Mammary epithelial cell (primary cell): ENCODE measurements around the gene LPP.

Experiments
- EZH2 ChIP-seq: IDR thresholded peaks from 2 replicates; pipeline ENCODE4 v1.6.1; 2012; ENCODE audit warnings: low read length, inconsistent platforms, borderline replicate concordance
- TF ChIP-seq, protein P1 (sequence below), 2 donors: IDR thresholded peaks in 1 of 2; conservative IDR thresholded peaks in 1 of 2; 2 replicates each; pipeline ENCODE4 v1.5.1; 2011 to 2012; ENCODE audit warnings: inconsistent platforms in 2 of 2, low read length in 2 of 2, mild to moderate bottlenecking in 2 of 2, control low read depth in 1 of 2, low read depth in 1 of 2; ENCODE audit not compliant: insufficient read depth in 1 of 2; ENCODE audit errors: extremely low read depth in 1 of 2

DNA sequence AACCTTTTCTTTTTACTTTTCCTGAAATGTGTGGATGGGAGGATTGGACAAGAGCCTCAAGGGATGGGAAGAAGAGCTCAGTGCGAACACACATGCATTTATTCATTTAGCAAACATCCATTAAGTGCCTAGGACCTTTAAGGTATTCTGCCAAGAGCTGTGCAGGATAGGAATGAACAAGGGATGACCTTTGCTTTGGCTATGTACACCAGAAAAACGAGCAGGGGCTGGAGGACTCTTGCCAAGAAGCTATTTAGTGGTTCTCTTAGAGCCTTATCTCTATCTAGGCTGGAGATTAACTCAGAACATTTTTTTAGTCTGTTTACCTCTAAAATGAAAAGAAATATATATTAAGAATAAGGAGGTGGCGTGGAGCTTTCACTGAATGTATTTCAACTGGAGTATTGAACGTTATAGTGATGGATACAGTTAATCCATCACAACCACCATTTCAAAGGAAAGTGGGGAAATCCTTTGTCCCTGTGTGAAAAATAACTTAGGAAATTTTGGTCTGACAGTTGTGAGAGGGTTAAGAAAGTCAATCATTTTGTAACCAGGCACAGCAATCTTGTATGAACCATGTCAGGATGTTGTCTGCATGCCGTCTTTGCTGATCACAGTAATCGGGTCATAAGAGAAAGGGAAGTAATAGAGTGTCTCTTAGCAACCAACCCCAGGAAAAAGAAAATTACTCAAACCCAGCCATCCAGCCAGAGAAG lies 279.0 kb downstream of the LPP start:
- TF ChIP-seq, protein P1, sequence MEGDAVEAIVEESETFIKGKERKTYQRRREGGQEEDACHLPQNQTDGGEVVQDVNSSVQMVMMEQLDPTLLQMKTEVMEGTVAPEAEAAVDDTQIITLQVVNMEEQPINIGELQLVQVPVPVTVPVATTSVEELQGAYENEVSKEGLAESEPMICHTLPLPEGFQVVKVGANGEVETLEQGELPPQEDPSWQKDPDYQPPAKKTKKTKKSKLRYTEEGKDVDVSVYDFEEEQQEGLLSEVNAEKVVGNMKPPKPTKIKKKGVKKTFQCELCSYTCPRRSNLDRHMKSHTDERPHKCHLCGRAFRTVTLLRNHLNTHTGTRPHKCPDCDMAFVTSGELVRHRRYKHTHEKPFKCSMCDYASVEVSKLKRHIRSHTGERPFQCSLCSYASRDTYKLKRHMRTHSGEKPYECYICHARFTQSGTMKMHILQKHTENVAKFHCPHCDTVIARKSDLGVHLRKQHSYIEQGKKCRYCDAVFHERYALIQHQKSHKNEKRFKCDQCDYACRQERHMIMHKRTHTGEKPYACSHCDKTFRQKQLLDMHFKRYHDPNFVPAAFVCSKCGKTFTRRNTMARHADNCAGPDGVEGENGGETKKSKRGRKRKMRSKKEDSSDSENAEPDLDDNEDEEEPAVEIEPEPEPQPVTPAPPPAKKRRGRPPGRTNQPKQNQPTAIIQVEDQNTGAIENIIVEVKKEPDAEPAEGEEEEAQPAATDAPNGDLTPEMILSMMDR (conservative IDR thresholded peaks at IDR 0.05 in 1 of 2, IDR thresholded peaks at IDR 0.05 in 1 of 2; ENCODE audit: extremely low read depth in 1 of 2, insufficient read depth in 1 of 2, low read depth in 1 of 2, low read length in 2 of 2) = no peak
- TF ChIP-seq EZH2 = no peak
